Glomerular visceral epithelial cell (primary cell): ENCODE measurements around the gene DNAJC6.
"Not testable (repeated sequence)": the region's sequence is repeated elsewhere in the genome, so short reads cannot be mapped to it uniquely, and the experiment has no call there.

Experiments
- DNase-seq: peaks from one replicate; pipeline ENCODE4 v3.0.0-alpha.2; 2016; ENCODE audit errors: extremely low spot score

DNAJC6 gene

DNA sequence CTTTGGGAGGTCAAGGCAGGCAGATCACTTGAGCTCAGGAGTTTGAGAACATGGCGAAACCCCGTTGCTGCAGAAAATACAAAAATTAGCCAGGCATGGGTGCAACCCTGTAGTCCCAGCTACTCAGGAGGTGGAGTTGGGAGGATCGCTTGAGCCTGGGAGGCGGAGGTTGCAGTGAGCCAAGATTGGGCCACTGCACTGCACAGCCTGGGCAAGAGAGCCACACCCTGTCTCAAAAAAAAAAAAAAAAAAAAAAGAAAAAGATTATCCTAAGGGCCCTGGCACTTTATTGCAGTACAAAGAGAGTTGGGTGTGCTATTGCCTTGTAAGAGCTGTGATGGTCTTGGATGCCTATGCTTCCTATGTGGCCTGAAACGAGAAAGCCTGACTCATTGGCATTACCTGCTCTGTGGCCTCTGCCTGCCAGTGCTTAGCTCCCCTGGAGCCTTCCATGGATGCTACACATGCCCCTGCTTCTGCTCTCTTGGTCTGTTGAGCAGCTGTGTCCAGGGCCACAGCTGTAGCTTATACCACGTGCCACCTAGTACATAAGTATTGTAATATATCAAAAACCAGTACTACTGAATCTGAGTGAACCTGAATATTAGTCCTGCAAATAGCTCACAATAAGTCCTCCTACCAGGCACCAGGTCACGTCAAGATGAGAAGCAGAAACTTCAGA, 45.8 kb downstream of the DNAJC6 start:
- DNase-seq: no peak

DNA sequence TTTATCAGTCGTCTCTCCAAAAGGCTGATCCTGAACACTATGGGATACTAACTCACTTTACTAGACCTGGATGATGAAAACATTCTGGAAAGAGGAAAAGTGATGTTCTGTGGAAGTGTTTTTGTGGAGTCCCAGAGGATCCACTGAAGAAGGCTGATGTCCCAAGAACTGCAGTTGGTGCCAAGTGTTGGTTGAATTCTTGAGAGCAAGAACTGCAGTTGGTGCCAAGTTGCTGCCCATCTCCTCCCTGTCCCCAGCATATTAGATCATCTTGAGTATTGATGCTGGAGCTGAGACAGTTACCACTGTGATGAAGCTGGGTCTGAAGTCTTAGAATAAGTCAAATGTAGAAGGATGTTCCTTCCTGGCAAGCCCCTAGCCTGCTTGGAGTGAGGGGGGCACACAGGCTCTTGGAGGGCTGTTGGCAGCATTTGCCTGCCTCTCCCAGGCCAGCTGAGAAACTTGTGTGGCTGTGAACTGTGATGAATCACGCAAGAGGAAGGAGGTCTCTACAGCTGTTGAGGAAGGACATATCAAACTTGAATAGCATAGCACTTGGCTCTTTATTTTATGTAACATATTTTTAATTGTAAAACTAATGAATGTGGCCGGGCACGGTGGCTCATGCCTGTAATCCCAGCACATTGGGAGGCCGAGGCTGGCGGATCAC, 48.1 kb downstream of the DNAJC6 start:
- DNase-seq: no peak

DNA sequence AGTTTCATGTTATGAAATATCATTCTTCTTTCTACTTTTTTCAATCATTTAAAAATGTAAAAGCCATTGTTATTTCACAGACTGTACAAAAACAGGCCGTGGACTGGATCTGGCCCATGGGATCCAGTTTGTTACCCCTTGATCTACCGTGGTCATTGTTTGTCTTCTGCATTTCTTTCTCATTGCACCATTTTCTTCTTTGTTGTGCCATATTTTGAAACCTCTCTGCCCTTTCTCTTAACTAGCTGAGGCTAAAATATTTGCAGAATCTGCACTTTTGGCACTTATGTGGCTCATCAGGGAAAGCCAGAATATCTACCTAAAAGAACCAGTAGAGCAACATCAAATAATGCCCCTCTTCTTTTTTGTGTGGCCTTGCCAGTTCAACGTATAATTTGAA, 50.5 kb downstream of the DNAJC6 start:
- no peak for DNase-seq

- DNase-seq: no peak
These were observed 51.3 kb downstream of the DNAJC6 start for GRCh38 chr1:65360648-65361047.

- no peak for DNase-seq
These were observed 53.2 kb downstream of the DNAJC6 start for GRCh38 chr1:65362545-65362944.

DNA sequence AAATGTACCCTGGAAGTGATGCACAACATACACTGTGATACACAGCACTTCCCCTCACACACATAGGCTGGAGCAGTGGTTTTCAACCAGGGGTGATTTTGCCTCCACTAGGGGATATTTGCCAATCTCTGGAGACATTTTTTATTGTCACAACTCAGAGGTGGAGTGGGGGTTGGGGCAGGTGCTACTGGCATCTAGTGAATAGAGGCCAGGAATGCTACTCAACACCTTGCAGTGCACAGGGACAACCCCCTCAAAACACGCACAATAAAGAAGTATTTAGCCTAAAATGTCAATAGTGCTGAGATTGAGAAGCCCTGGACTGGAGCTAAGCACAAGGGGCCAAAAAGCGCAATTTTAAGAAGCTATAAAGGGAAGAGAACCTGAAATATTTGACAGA, 54.1 kb downstream of the DNAJC6 start:
- no peak for DNase-seq

DNA sequence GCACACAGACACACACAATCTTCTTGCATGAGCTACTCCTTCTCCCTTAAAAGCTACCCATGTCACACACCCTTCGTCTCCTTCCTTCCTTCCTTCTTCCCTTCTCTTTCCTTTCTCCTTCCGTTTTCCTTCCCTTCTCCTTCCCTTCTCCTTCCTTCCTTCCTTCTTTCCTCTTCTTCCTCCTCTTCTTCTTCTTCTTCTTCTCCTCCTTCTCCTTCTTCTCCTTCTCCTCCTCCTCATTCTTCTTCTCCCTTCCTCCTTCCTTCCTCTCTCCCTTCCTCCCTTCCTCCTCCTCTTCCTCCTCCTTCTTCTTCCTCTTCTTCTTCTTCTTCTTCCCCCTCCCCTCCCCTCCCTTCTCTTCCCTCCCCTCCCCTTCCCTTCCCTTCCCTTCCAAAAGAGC, 59.1 kb downstream of the DNAJC6 start:
- DNase-seq: no peak

- no peak for DNase-seq
These were observed 62.2 kb downstream of the DNAJC6 start for GRCh38 chr1:65371544-65371943.

- DNase-seq: no peak
These were observed 63.2 kb downstream of the DNAJC6 start for GRCh38 chr1:65372557-65372956.

GRCh38 chr1:65377496-65378246, 68.3 kb downstream of the DNAJC6 start:
- no peak for DNase-seq

GRCh38 chr1:65378247-65378946, 69.1 kb downstream of the DNAJC6 start:
- DNase-seq: no peak

DNA sequence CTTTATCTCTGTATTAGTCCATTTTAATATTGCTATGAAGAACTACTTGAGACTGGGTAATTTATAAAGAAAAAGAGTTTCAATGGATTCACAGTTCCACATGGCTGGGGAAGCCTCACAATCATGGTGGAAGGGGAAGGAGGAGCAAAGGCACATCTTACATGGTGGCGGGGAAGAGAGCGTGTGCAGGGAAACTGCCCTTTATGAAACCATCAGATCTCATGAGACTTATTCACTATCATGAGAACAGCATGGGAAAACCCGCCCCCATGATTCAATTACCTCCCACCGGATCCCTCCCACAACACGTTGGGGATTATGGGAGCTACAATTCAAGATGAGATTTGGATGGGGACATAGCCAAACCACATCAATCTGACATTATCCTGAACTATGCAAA, 75.1 kb downstream of the DNAJC6 start:
- not testable (repeated sequence) for DNase-seq

- DNase-seq: no peak
These were observed 77.1 kb downstream of the DNAJC6 start for GRCh38 chr1:65386439-65386838.

DNA sequence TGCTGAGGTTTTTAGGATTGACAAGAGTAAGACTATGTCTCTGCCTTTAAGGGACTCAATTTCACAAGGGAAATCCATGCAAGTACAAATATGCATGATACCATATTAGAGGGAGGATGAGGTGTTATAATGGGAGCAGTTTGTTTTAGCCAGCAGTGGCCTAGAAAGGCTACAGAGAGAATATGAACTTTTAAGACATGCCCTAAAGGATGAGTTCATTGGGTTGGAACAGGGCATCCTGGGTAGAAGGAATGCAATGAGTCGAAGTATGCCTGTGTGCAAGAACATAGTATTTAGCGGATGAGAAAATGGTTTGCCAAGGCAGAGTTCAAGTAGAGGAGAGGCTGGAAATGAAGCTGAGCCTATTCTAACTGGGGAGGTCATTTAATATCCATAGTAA, 78.5 kb downstream of the DNAJC6 start:
- no peak for DNase-seq

- DNase-seq: no peak
These were observed 79.8 kb downstream of the DNAJC6 start for GRCh38 chr1:65388908-65389695.

GRCh38 chr1:65392497-65392896, 83.2 kb downstream of the DNAJC6 start:
- no peak for DNase-seq

DNA sequence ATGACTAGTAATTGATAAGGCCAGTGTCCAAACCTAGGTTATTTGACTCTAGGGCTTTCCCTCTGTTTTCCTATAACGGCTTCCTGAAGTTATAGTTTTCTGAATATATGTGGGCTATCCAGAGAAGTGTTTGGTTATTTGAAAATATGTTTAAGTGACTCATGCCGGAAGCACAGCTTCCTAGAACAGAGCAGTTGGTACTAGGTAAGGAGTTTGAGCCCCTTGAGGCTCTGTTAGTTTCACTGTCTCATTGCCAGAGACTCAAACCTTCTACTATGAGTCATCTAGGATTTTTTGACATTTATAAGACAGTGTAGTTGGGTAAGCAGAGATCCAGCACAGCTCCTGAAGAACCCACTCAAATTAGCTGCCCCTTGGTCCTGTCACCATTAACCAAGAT, 84.0 kb downstream of the DNAJC6 start:
- DNase-seq: peak; percentile 54

DNA sequence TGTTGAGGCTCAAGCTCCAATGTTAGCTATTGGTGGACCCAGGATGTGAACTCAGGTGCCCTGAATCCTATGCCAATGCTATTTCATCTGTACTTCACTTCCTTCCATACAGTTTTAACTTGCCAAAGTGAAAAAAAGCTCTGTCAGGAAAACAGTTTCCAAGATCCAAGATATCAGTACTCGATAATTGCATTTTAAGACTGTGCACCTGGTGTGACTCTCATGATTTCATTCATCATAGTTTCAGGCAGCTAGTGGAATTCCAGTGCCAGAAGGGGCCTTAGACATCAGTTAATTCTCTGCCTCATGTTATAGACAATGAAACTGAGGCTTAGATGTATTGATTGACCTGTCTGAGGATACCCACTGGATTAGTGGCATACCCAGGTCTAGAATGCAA, 84.6 kb downstream of the DNAJC6 start:
- no peak for DNase-seq

DNA sequence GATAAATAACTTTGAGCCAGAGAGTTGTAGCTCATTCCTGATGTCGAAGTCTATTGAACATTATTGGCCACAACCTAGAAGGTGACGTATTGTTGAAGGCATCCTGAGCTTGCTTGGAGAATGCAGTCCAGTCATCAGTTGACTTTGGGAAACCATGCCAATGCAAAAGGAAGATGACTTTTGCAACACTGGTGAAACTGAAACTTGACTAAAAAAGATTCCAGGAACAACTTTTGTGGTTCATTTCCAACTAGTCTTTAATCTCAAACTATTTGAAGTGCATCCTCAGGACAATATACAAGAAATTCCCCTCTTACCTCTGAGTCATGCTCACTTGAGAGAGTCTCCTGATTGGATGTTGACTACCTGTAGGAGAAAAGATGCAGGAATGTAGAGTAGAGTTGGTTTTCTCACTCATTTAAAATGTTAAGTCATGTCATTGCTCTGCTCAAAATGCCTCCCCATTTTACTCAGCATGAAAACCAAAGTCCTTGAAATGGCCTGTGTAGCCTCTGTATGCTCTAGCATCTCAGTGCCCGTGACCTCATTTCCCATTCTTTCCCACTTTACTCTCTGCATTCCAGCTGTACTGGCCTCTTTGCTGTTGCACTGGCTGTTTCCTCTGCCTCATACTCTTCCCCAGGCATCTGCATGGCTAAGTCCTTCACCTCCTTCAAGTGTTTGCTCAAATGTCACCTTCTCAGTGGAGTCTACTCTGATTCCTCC, 86.7 kb downstream of the DNAJC6 start:
- DNase-seq: peak; percentile 88

- DNase-seq: no peak
These were observed 88.7 kb downstream of the DNAJC6 start for GRCh38 chr1:65398083-65398482.

DNA sequence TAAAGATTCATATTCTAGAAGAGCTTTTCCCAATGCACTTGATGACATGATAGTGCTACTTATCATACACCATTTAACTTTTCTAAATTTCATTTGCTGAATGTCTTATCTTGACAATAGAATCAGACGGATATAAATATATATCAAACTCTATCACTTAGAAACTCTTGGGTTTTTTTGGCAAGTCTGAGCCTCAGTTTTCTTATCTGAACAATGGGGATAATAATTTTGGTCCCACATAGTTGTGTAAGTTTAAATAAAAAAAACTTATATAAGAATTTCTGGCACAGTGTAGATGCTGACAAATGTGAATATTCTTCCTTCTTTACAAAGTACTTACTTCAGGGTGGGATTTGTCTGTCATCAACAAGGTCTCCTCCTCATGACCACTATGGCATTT, 89.7 kb downstream of the DNAJC6 start:
- no peak for DNase-seq
